HG03571 (cell line): ENCODE measurements around the gene TSPY3.
"Not testable (repeated sequence)": the region's sequence is repeated elsewhere in the genome, so short reads cannot be mapped to it uniquely, and the experiment has no call there.

Experiments
- ATAC-seq: cut with Tn5 transposase; IDR thresholded peaks from one replicate; pipeline ENCODE4 v1.9.1; 2021; ENCODE audit not compliant: unreplicated experiment

TSPY3 gene

GRCh38 chrY:9398121-9398520 lies at the start of gene TSPY3:
Gene TSPY3 (plus strand): TSS chrY:9398421. CDS start chrY:9398467, 46 bp downstream.
- not testable (repeated sequence) for ATAC-seq

DNA sequence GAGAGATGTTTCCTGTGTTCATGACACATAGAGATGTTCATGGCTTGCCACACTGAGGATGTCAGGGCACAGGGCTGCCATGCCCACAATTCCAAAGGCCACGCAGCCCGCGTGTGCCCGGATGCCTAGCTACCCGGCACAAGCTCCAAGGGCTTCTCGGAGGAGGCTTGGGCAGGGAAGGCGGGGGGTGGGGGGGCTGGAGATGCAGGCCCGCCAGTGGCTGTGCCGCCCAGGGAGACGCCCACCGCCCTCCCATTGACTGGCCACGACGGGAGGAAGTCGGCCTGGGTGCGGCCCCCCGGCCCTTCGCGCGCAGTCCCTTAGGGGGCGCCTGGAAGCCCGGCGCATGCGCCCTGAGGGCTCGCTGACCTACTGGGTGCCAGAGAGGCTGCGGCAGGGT lies 40.7 kb upstream of the TSPY3 start, which contains the start of gene TSPY8:
Gene TSPY8, plus strand, starts transcription at position 301 of the 400 bp plus-strand sequence. Its CDS starts 46 bp downstream, at position 347.
- ATAC-seq: not testable (repeated sequence)

DNA sequence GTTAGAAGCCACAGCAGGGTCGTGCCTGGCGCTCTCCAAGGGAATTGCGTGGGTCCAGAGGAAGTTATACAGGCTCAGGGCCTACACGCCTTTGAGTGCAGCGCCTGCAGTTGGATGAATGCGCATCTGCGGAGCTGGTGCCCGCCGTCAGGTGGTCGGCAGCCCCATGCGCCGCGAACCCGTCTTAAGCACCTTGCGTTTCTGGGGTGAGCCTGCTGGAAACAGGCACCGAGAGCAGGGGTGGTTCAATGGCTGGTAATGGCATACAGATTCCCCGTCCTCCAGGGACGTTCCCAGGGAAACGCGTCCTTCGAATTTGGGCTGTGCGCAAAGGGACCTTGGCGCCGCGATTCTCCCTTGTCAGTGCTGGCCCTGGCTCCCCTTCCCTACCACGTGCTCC lies 1.7 kb upstream of the TSPY3 start:
- not testable (repeated sequence) for ATAC-seq
